ENCODE results near the gene CFAP54.

Gene CFAP54

DNA sequence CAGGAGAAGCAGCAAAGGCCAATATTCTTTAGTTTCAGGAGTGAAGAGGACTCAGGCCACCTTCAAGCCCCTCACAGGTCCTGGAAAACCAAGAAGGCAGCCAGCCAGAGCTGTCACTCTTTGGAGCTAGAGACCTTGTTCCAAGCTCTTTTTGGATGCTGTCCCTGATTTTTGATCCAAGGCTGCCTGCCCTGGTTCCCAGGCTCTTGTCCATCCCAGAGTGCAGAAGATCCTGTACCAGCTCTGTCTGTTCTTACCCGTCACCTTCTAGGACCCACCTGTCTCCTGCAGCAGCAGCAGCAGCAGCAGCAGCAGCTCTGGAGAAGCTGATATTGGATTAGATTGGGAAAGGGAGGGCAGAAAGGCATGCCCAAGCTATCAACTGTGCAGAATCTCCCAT lies 260.6 kb downstream of the CFAP54 start:
- H3K56ac ChIP-seq (ENCODE audit: low read length): no peak overlapping the region
- H3K79me2 ChIP-seq (ENCODE audit: control insufficient read depth, insufficient read depth, low read length): no peaks in the 10 kb centered on the region
- no peak overlapping the region for H3K4me2 ChIP-seq (ENCODE audit: low read length)
- no peak overlapping the region for H3K18ac ChIP-seq (ENCODE audit: low read length)
- H4K8ac ChIP-seq (ENCODE audit: low read depth, low read length): no peak overlapping the region
- no peak overlapping the region for H3K9ac ChIP-seq (ENCODE audit: low read length)
- no peak overlapping the region for H3K4ac ChIP-seq (ENCODE audit: low read depth, low read length)
- no peak overlapping the region for H2AK5ac ChIP-seq (ENCODE audit: low read length)
- H3K27ac ChIP-seq (ENCODE audit: low read depth, low read length): no peak overlapping the region
- no CpG with 5 or more reads among the region's 1 CpG for WGBS (ENCODE audit: extremely low coverage, insufficient coverage, low lambda C conversion rate)
- no peaks in the 10 kb centered on the region for H3K27me3 ChIP-seq (ENCODE audit: insufficient read depth, low read length, poor library complexity)
- H3K23ac ChIP-seq (ENCODE audit: low read length): no peak overlapping the region
- no peaks in the 10 kb centered on the region for H3K36me3 ChIP-seq (ENCODE audit: control insufficient read depth, insufficient read depth, low read length)
- H3K79me1 ChIP-seq (ENCODE audit: low read length): no peaks in the 10 kb centered on the region
- H2BK120ac ChIP-seq (ENCODE audit: low read depth, low read length): no peak overlapping the region
- no peaks in the 10 kb centered on the region for H3K4me1 ChIP-seq (ENCODE audit: control insufficient read depth, low read depth, low read length)
- H2BK15ac ChIP-seq (replicated peaks; ENCODE audit: low read depth): no peak overlapping the region
- no peak overlapping the region for H2BK5ac ChIP-seq (ENCODE audit: low read length)
- peak; percentile 59 for DNase-seq
- no peak overlapping the region for H3K4me3 ChIP-seq (ENCODE audit: low read length)
- no peak overlapping the region for H4K5ac ChIP-seq (ENCODE audit: low read length)

DNA sequence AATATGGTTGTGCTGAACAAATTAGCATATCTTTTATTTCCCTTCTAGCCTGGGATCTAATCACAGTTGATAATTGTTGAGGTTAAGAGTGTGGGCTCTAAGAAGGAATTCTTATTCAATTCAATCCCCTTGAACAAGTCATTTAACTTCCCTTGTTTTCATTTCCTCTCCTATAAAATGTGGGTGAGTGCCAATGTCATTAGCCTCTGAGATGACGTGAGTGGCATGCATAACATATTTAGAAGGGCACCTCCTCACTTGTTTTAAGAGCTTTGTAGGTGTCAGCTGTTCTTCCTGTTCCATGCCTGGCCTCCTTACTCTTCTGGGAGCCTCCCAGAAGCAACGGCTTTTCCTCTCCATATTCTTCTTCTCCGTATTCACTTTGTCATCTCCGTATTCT lies 262.2 kb downstream of the CFAP54 start:
- no peak overlapping the region for H3K56ac ChIP-seq (ENCODE audit: low read length)
- H2BK5ac ChIP-seq (ENCODE audit: low read length): no peak overlapping the region
- WGBS (ENCODE audit: extremely low coverage, insufficient coverage, low lambda C conversion rate): no CpG with 5 or more reads among the region's 4 CpGs
- no peaks in the 10 kb centered on the region for H3K79me2 ChIP-seq (ENCODE audit: control insufficient read depth, insufficient read depth, low read length)
- no peaks in the 10 kb centered on the region for H3K4me1 ChIP-seq (ENCODE audit: control insufficient read depth, low read depth, low read length)
- H3K36me3 ChIP-seq (ENCODE audit: control insufficient read depth, insufficient read depth, low read length): no peaks in the 10 kb centered on the region
- H3K18ac ChIP-seq (ENCODE audit: low read length): no peak overlapping the region
- no peaks in the 10 kb centered on the region for H3K79me1 ChIP-seq (ENCODE audit: low read length)
- H3K4me3 ChIP-seq (ENCODE audit: low read length): no peak overlapping the region
- no peak overlapping the region for H3K4ac ChIP-seq (ENCODE audit: low read depth, low read length)
- DNase-seq: no peak
- H2BK120ac ChIP-seq (ENCODE audit: low read depth, low read length): no peak overlapping the region
- no peak overlapping the region for H4K5ac ChIP-seq (ENCODE audit: low read length)
- no peaks in the 10 kb centered on the region for H3K27me3 ChIP-seq (ENCODE audit: insufficient read depth, low read length, poor library complexity)
- H3K4me2 ChIP-seq (ENCODE audit: low read length): no peak overlapping the region
- no peak overlapping the region for H2AK5ac ChIP-seq (ENCODE audit: low read length)
- H3K27ac ChIP-seq (ENCODE audit: low read depth, low read length): no peak overlapping the region
- H3K9ac ChIP-seq (ENCODE audit: low read length): no peak overlapping the region
- H3K23ac ChIP-seq (ENCODE audit: low read length): no peak overlapping the region
- H4K8ac ChIP-seq (ENCODE audit: low read depth, low read length): no peak overlapping the region
- H2BK15ac ChIP-seq (replicated peaks; ENCODE audit: low read depth): no peak overlapping the region

DNA sequence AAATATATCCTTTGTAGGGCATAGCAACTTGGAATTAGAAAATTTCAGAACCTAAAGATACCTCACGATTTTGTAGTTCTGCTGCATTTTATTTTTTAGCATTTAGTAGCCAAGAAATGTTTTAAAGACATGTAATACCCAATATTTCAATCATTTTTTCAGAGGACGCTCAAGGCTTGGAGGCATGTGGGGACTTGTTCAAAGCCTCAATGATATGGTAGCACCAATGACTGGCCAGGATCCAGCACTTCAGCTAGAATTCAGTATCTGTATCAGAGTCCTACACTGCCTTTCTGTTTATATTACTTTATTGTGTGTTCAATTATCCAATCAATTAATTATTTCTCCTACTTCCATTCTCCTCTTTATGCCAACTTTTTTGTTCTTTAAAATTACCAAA lies 262.8 kb downstream of the CFAP54 start:
- no peak overlapping the region for H3K56ac ChIP-seq (ENCODE audit: low read length)
- H3K79me2 ChIP-seq (ENCODE audit: control insufficient read depth, insufficient read depth, low read length): no peaks in the 10 kb centered on the region
- no peak overlapping the region for H3K4ac ChIP-seq (ENCODE audit: low read depth, low read length)
- H2AK5ac ChIP-seq (ENCODE audit: low read length): no peak overlapping the region
- no peak overlapping the region for H2BK15ac ChIP-seq (replicated peaks; ENCODE audit: low read depth)
- no peaks in the 10 kb centered on the region for H3K36me3 ChIP-seq (ENCODE audit: control insufficient read depth, insufficient read depth, low read length)
- no peaks in the 10 kb centered on the region for H3K79me1 ChIP-seq (ENCODE audit: low read length)
- no peak overlapping the region for H3K4me3 ChIP-seq (ENCODE audit: low read length)
- no peak overlapping the region for H3K27ac ChIP-seq (ENCODE audit: low read depth, low read length)
- no peak overlapping the region for H3K4me2 ChIP-seq (ENCODE audit: low read length)
- no peak overlapping the region for H2BK120ac ChIP-seq (ENCODE audit: low read depth, low read length)
- H2BK5ac ChIP-seq (ENCODE audit: low read length): no peak overlapping the region
- no peak overlapping the region for H4K5ac ChIP-seq (ENCODE audit: low read length)
- H4K8ac ChIP-seq (ENCODE audit: low read depth, low read length): no peak overlapping the region
- H3K4me1 ChIP-seq (ENCODE audit: control insufficient read depth, low read depth, low read length): no peaks in the 10 kb centered on the region
- DNase-seq: no peak
- H3K18ac ChIP-seq (ENCODE audit: low read length): no peak overlapping the region
- H3K23ac ChIP-seq (ENCODE audit: low read length): no peak overlapping the region
- WGBS (ENCODE audit: extremely low coverage, insufficient coverage, low lambda C conversion rate): no CpG with 5 or more reads among the region's 2 CpGs
- H3K9ac ChIP-seq (ENCODE audit: low read length): no peak overlapping the region
- no peaks in the 10 kb centered on the region for H3K27me3 ChIP-seq (ENCODE audit: insufficient read depth, low read length, poor library complexity)

DNA sequence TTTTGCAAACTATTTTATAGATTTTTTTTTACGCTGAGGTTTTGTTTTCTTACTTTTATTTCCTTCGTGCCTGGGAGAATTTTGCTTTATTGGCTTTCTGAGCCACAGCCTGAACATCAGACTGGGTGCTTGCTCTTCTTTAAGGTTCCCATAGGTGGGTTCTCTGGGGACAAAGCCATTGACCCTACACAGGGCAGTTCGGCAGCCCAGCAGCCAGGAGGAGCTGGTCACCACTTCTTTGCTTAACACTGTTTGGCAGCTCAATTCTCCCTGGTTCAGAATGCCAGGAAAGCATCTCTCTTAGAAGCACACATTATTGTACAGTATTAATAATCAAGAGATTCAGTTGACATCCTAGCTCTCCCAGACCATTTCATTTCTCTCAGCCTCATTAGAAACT lies 276.9 kb downstream of the CFAP54 start:
- H3K27ac ChIP-seq (ENCODE audit: low read depth, low read length): no peak overlapping the region
- no peak overlapping the region for H3K4ac ChIP-seq (ENCODE audit: low read depth, low read length)
- H3K27me3 ChIP-seq (ENCODE audit: insufficient read depth, low read length, poor library complexity): no peaks in the 10 kb centered on the region
- H4K5ac ChIP-seq (ENCODE audit: low read length): no peak overlapping the region
- no peaks in the 10 kb centered on the region for H3K79me1 ChIP-seq (ENCODE audit: low read length)
- no peak overlapping the region for H3K9ac ChIP-seq (ENCODE audit: low read length)
- H3K18ac ChIP-seq (ENCODE audit: low read length): no peak overlapping the region
- no peak overlapping the region for H2BK120ac ChIP-seq (ENCODE audit: low read depth, low read length)
- H3K4me1 ChIP-seq (ENCODE audit: control insufficient read depth, low read depth, low read length): no peaks in the 10 kb centered on the region
- no peak overlapping the region for H3K23ac ChIP-seq (ENCODE audit: low read length)
- H3K4me3 ChIP-seq (ENCODE audit: low read length): no peak overlapping the region
- no peak overlapping the region for H2BK15ac ChIP-seq (replicated peaks; ENCODE audit: low read depth)
- no peak overlapping the region for H3K4me2 ChIP-seq (ENCODE audit: low read length)
- no peak overlapping the region for H3K56ac ChIP-seq (ENCODE audit: low read length)
- WGBS (ENCODE audit: extremely low coverage, insufficient coverage, low lambda C conversion rate): no CpG with 5 or more reads among the region's 3 CpGs
- no peak overlapping the region for H4K8ac ChIP-seq (ENCODE audit: low read depth, low read length)
- no peaks in the 10 kb centered on the region for H3K79me2 ChIP-seq (ENCODE audit: control insufficient read depth, insufficient read depth, low read length)
- no peak overlapping the region for H2BK5ac ChIP-seq (ENCODE audit: low read length)
- DNase-seq: peak; percentile 44
- H3K36me3 ChIP-seq (ENCODE audit: control insufficient read depth, insufficient read depth, low read length): no peaks in the 10 kb centered on the region
- H2AK5ac ChIP-seq (ENCODE audit: low read length): no peak overlapping the region

DNA sequence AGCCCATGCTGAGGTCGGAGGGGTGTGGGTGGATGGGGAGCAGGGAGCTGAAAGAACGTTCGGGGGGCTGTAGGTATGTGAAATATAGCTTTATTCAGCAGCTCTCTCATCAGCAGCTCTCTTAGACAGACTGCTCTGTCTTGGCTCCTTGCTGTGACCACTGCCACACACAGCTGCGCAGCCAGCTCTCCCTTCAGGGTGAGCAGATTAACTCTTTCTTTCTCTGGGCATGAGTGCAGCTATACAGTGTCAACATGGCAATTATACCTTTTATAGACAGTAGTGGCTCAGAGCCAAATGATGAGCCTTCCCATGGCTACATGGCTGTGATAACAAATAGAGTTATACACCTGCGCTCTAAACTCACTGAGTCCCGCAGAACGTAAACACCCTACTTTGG lies 280.0 kb downstream of the CFAP54 start:
- Histone ChIP-seq H2BK120ac (ENCODE audit: low read depth, low read length) (no peak overlapping the region), H2AK5ac (ENCODE audit: low read length) (no peak overlapping the region), H3K4me1 (ENCODE audit: control insufficient read depth, low read depth, low read length) (no peaks in the 10 kb centered on the region), H3K23ac (ENCODE audit: low read length) (no peak overlapping the region), H3K4me3 (ENCODE audit: low read length) (no peak overlapping the region), H3K9ac (ENCODE audit: low read length) (no peak overlapping the region), H3K4ac (ENCODE audit: low read depth, low read length) (no peak overlapping the region), H3K36me3 (ENCODE audit: control insufficient read depth, insufficient read depth, low read length) (no peaks in the 10 kb centered on the region), H3K4me2 (ENCODE audit: low read length) (no peak overlapping the region), H2BK15ac (replicated peaks; ENCODE audit: low read depth) (no peak overlapping the region), H2BK5ac (ENCODE audit: low read length) (no peak overlapping the region), H3K56ac (ENCODE audit: low read length) (no peak overlapping the region), H3K79me2 (ENCODE audit: control insufficient read depth, insufficient read depth, low read length) (no peaks in the 10 kb centered on the region), H3K18ac (ENCODE audit: low read length) (no peak overlapping the region), H4K8ac (ENCODE audit: low read depth, low read length) (no peak overlapping the region), H3K27ac (ENCODE audit: low read depth, low read length) (no peak overlapping the region), H3K79me1 (ENCODE audit: low read length) (no peaks in the 10 kb centered on the region), H3K27me3 (ENCODE audit: insufficient read depth, low read length, poor library complexity) (no peaks in the 10 kb centered on the region), H4K5ac (ENCODE audit: low read length) (no peak overlapping the region)
- DNase-seq: no peak
- no CpG with 5 or more reads among the region's 7 CpGs for WGBS (ENCODE audit: extremely low coverage, insufficient coverage, low lambda C conversion rate)

DNA sequence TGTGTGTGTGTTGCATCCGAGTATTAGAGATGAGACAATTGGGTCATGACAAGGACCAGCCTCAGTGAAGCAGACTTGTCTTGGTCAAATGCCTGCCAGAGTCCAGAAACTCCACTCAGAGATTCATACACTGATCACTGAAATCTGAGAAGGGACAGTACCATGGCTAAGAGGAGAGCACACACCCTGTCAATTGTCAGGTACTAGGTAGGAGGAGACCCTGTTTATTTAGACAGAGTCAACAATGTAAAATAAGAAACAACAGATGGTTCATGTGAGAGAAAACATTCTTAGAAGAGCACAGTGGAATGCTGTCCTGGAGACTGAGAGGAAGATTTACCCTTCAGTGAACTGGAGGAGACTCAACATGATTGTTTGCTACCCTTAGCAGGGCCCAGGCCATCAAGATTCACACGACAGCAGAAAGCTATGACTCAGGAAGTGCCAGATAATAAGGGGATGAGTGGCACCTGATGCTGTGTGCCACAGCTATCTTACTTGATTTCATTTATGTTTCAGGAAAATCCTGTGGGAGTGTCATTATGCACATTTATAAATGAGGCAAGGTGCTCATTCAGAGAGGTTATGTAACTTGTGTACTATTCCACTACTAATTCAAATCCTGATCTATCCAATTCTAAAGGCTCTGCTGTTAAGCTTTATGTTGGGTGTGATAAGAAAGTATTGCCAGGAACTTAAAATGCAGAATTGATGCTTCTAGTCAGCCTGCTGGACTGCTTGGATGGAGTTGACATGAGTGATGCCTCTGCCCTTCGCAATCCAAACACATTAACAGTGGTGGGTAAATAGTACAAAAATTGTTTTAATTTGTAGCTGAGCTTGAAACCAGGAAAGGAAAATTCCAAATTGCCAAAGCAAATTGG lies 281.1 kb downstream of the CFAP54 start:
- Histone ChIP-seq H3K4me1 (ENCODE audit: control insufficient read depth, low read depth, low read length) (no peaks in the 10 kb centered on the region), H2BK5ac (ENCODE audit: low read length) (no peak overlapping the region), H3K56ac (ENCODE audit: low read length) (no peak overlapping the region), H3K79me2 (ENCODE audit: control insufficient read depth, insufficient read depth, low read length) (no peaks in the 10 kb centered on the region), H3K18ac (ENCODE audit: low read length) (no peak overlapping the region), H3K23ac (ENCODE audit: low read length) (no peak overlapping the region), H4K5ac (ENCODE audit: low read length) (no peak overlapping the region), H3K9ac (ENCODE audit: low read length) (no peak overlapping the region), H3K27ac (ENCODE audit: low read depth, low read length) (no peak overlapping the region), H3K36me3 (ENCODE audit: control insufficient read depth, insufficient read depth, low read length) (no peaks in the 10 kb centered on the region), H2BK120ac (ENCODE audit: low read depth, low read length) (no peak overlapping the region), H2AK5ac (ENCODE audit: low read length) (no peak overlapping the region), H4K8ac (ENCODE audit: low read depth, low read length) (peak overlapping the region; percentile 56), H3K4me3 (ENCODE audit: low read length) (no peak overlapping the region), H3K4ac (ENCODE audit: low read depth, low read length) (no peak overlapping the region), H3K4me2 (ENCODE audit: low read length) (no peak overlapping the region), H3K79me1 (ENCODE audit: low read length) (no peaks in the 10 kb centered on the region), H3K27me3 (ENCODE audit: insufficient read depth, low read length, poor library complexity) (no peaks in the 10 kb centered on the region), H2BK15ac (replicated peaks; ENCODE audit: low read depth) (no peak overlapping the region)
- DNase-seq: no peak
- no CpG with 5 or more reads among the region's 3 CpGs for WGBS (ENCODE audit: extremely low coverage, insufficient coverage, low lambda C conversion rate)

Data from mesendoderm (in vitro differentiated cells).